GM12892 (cell line): ENCODE measurements around the gene SYT6.

Experiments
- POLR2A ChIP-seq: IDR thresholded peaks from 2 replicates; pipeline ENCODE4 v1.6.1; 2011; ENCODE audit warnings: low read depth, low read length, control low read depth
- POLR2AphosphoS5 ChIP-seq: IDR thresholded peaks from 2 replicates; pipeline ENCODE4 v1.6.1; 2011; ENCODE audit warnings: low read depth, low read length, control low read depth

- TF ChIP-seq POLR2AphosphoS5 (no peak), POLR2A (no peak)
Measured at GRCh38 chr1:114144016-114144415, 9.7 kb downstream of the SYT6 start.
